Neural progenitor cell (in vitro differentiated cells): ENCODE measurements around the gene SPOCK1. TPM values are rescaled to one million over a fixed set of nuclear protein-coding genes. Genes with fewer than 3 reads are reported as not detected.

ENCODE experiments used
- DNase-seq: peaks from one replicate; pipeline ENCODE4 v3.0.0-alpha.2; 2016; ENCODE audit warnings: low spot score
- H2AFZ ChIP-seq: fragments of 200-600 bp; sonication (generic); replicated peaks from 2 replicates; pipeline ENCODE4 v1.6.1; 2016; ENCODE audit warnings: antibody characterized with exemption
- H3F3A ChIP-seq: fragments of 200-600 bp; sonication (generic); 2 replicates; pipeline ENCODE4 v1.6.1; 2016; ENCODE audit warnings: antibody characterized with exemption, low read depth
- H3K27ac ChIP-seq: fragments of 200-600 bp; sonication (generic); 2 replicates; pipeline ENCODE4 v1.5.1; 2016; ENCODE audit warnings: mild to moderate bottlenecking
- H3K27me3 ChIP-seq: fragments of 200-600 bp; sonication (generic); 2 replicates; pipeline ENCODE4 v1.6.1; 2016; ENCODE audit warnings: mild to moderate bottlenecking, moderate library complexity
- H3K36me3 ChIP-seq: fragments of 200-600 bp; sonication (generic); 2 replicates; pipeline ENCODE4 v1.5.1; 2016
- H3K4me1 ChIP-seq: fragments of 200-600 bp; sonication (generic); 2 replicates; pipeline ENCODE4 v1.6.1; 2016; ENCODE audit warnings: mixed run types
- H3K4me2 ChIP-seq: fragments of 200-600 bp; sonication (generic); 2 replicates; pipeline ENCODE4 v1.6.1; 2016
- H3K4me3 ChIP-seq: fragments of 200-600 bp; sonication (generic); 2 replicates; pipeline ENCODE4 v1.5.1; 2016
- H3K79me2 ChIP-seq: fragments of 200-600 bp; sonication (generic); 2 replicates; pipeline ENCODE4 v1.6.1; 2016; ENCODE audit warnings: low read depth
- H3K9ac ChIP-seq: fragments of 200-600 bp; sonication (generic); 2 replicates; pipeline ENCODE4 v1.6.1; 2016
- H3K9me3 ChIP-seq: fragments of 200-600 bp; sonication (generic); 2 replicates; pipeline ENCODE4 v1.5.1; 2016; ENCODE audit warnings: low read depth
- H4K20me1 ChIP-seq: fragments of 200-600 bp; sonication (generic); 2 replicates; pipeline ENCODE4 v1.6.1; 2016; ENCODE audit warnings: low read depth
- H3K27ac Mint-ChIP-seq: 3 replicates; pipeline ENCODE4 v1.8.0; 2021; ENCODE audit warnings: mixed read lengths
- H3K27me3 Mint-ChIP-seq: 2 replicates; pipeline ENCODE4 v1.8.0; 2022; ENCODE audit warnings: low read depth, mild to moderate bottlenecking, inconsistent platforms, moderate library complexity, mixed read lengths; ENCODE audit not compliant: insufficient read depth
- H3K36me3 Mint-ChIP-seq: 3 replicates; pipeline ENCODE4 v1.8.0; 2021; ENCODE audit warnings: mixed read lengths
- H3K4me1 Mint-ChIP-seq: 3 replicates; pipeline ENCODE4 v1.8.0; 2021; ENCODE audit warnings: mixed read lengths
- H3K4me3 Mint-ChIP-seq: 3 replicates; pipeline ENCODE4 v1.8.0; 2021; ENCODE audit warnings: mild to moderate bottlenecking, moderate library complexity, mixed read lengths
- H3K9me3 Mint-ChIP-seq: 3 replicates; pipeline ENCODE4 v1.8.0; 2020; ENCODE audit warnings: mixed read lengths
- CTCF ChIP-seq: fragments of 200-600 bp; sonication (generic); IDR thresholded peaks from 2 replicates; pipeline ENCODE4 v1.5.1; 2017; ENCODE audit warnings: antibody characterized with exemption, mild to moderate bottlenecking
- EZH2 ChIP-seq: fragments of 200-600 bp; sonication (generic); IDR thresholded peaks from 2 replicates; pipeline ENCODE4 v1.6.1; 2017; ENCODE audit warnings: antibody characterized with exemption, mild to moderate bottlenecking, moderate library complexity
- EZH2phosphoT487 ChIP-seq: fragments of 200-600 bp; sonication (generic); IDR thresholded peaks from 2 replicates; pipeline ENCODE4 v1.6.1; 2017; ENCODE audit warnings: antibody characterized with exemption
- total RNA-seq: library from RNA; depleted of rRNA; stranded (reverse); fragments of >200 nt; gene quantifications from 2 replicates; pipeline ENCODE4 v1.2.3, GENCODE V29; 2015; ENCODE audit warnings: low replicate concordance

SPOCK1 gene
- total RNA-seq, 1 donor from 2014 or later, result 6.9 TPM

GRCh38 chr5:137199201-137199600 lies 299.9 kb downstream of the SPOCK1 start:
- no peaks in the 10 kb centered on the region for H4K20me1 ChIP-seq
- H2AFZ ChIP-seq, result no peak overlapping the region
- H3K79me2 ChIP-seq, result no peaks in the 10 kb centered on the region
- no peak overlapping the region for H3K27ac Mint-ChIP-seq
- H3K4me3 Mint-ChIP-seq, result no peak overlapping the region
- peaks cover 22% of the 10 kb centered on the region for H3K4me1 Mint-ChIP-seq
- H3K27me3 Mint-ChIP-seq, result peaks cover 8% of the 10 kb centered on the region
- H3K36me3 Mint-ChIP-seq, result no peaks in the 10 kb centered on the region
- peaks cover 27% of the 10 kb centered on the region for H3K4me1 ChIP-seq
- no peak for DNase-seq
- H3K36me3 ChIP-seq, result no peaks in the 10 kb centered on the region
- no peaks in the 10 kb centered on the region for H3K9me3 ChIP-seq
- no peaks in the 10 kb centered on the region for H3K9me3 Mint-ChIP-seq
- TF ChIP-seq EZH2phosphoT487, result no peak
- no peak for TF ChIP-seq CTCF
- no peak for TF ChIP-seq EZH2
- H3K4me2 ChIP-seq, result no peak overlapping the region
- peaks cover 23% of the 10 kb centered on the region for H3F3A ChIP-seq
- no peak overlapping the region for H3K27ac ChIP-seq
- H3K4me3 ChIP-seq, result no peak overlapping the region
- no peaks in the 10 kb centered on the region for H3K27me3 ChIP-seq
- no peak overlapping the region for H3K9ac ChIP-seq

- Histone ChIP-seq H3K27me3 (no peaks in the 10 kb centered on the region), H4K20me1 (no peaks in the 10 kb centered on the region), H3K4me2 (no peak overlapping the region), H2AFZ (no peak overlapping the region), H3K79me2 (no peaks in the 10 kb centered on the region), H3K4me3 (no peak overlapping the region), H3K4me1 (peaks cover 7% of the 10 kb centered on the region), H3K27ac (no peak overlapping the region), H3F3A (peaks cover 5% of the 10 kb centered on the region), H3K9ac (no peak overlapping the region), H3K9me3 (no peaks in the 10 kb centered on the region), H3K36me3 (no peaks in the 10 kb centered on the region)
- no peak for DNase-seq
- no peak overlapping the region for H3K4me3 Mint-ChIP-seq
- H3K4me1 Mint-ChIP-seq, result peaks cover 7% of the 10 kb centered on the region
- H3K27ac Mint-ChIP-seq, result no peak overlapping the region
- H3K36me3 Mint-ChIP-seq, result no peaks in the 10 kb centered on the region
- no peaks in the 10 kb centered on the region for H3K9me3 Mint-ChIP-seq
- no peak for TF ChIP-seq CTCF
- no peak for TF ChIP-seq EZH2phosphoT487
- no peak for TF ChIP-seq EZH2
- H3K27me3 Mint-ChIP-seq, result peaks cover 4% of the 10 kb centered on the region
Measured at GRCh38 chr5:137195483-137195882, 303.6 kb downstream of the SPOCK1 start.

GRCh38 chr5:137194300-137194699 lies 304.8 kb downstream of the SPOCK1 start:
- no peaks in the 10 kb centered on the region for H3K79me2 ChIP-seq
- Mint-ChIP-seq H3K4me1 (no peaks in the 10 kb centered on the region), H3K9me3 (no peaks in the 10 kb centered on the region), H3K36me3 (no peaks in the 10 kb centered on the region), H3K4me3 (no peak overlapping the region), H3K27ac (no peak overlapping the region), H3K27me3 (peaks cover 4% of the 10 kb centered on the region)
- H3K9me3 ChIP-seq, result no peaks in the 10 kb centered on the region
- H2AFZ ChIP-seq, result no peak overlapping the region
- H3K4me2 ChIP-seq, result no peak overlapping the region
- DNase-seq, result no peak
- no peak overlapping the region for H3K9ac ChIP-seq
- no peak overlapping the region for H3K4me3 ChIP-seq
- no peaks in the 10 kb centered on the region for H4K20me1 ChIP-seq
- no peaks in the 10 kb centered on the region for H3K36me3 ChIP-seq
- TF ChIP-seq EZH2phosphoT487 (no peak), CTCF (no peak), EZH2 (no peak)
- no peak overlapping the region for H3K27ac ChIP-seq
- H3K4me1 ChIP-seq, result no peaks in the 10 kb centered on the region
- no peaks in the 10 kb centered on the region for H3K27me3 ChIP-seq
- H3F3A ChIP-seq, result no peaks in the 10 kb centered on the region
